IMR-90 (cell line): ENCODE data around the gene GREB1L. TPM values are rescaled to one million over a fixed set of nuclear protein-coding genes. Genes with fewer than 3 reads are reported as not detected.

ENCODE experiments used
- ATAC-seq: fragments of 200-7000 bp; cut with Tn5 transposase; 2 replicates; pipeline ENCODE4 v1.9.1; 2020; ENCODE audit warnings: low read depth, mild to moderate bottlenecking, moderate library complexity
- BruUV-seq: library from RNA; stranded (reverse); fragments of 400-500 nt; replicated peaks from 2 replicates; lab custom pipeline; 2021; lab: Mats Ljungman, UMichigan
- CTCF ChIA-PET: fragments of 300-600 bp; formaldehyde crosslinking; extraction: SDS; loops from one replicate; lab custom pipeline; 2021; ENCODE audit warnings: antibody characterized with exemption; lab: Yijun Ruan, JAX
- POLR2A ChIA-PET: fragments of 300-600 bp; sonication (Branson Sonifier 250); formaldehyde crosslinking; loops from one replicate; lab custom pipeline; 2022; ENCODE audit warnings: antibody characterized with exemption; ENCODE audit not compliant: unreplicated experiment; lab: Charles Lee
- DNase-seq: peaks from one replicate; pipeline ENCODE4 v3.0.0; 2013
- H2AFZ ChIP-seq: replicated peaks from 2 replicates; pipeline ENCODE3; 2013; ENCODE audit warnings: low read length, mild to moderate bottlenecking; ENCODE audit not compliant: poor library complexity
- H2AK5ac ChIP-seq: 2 replicates; pipeline ENCODE4 v1.6.1; 2013; ENCODE audit warnings: low read depth, low read length, inconsistent platforms
- H2AK9ac ChIP-seq: replicated peaks from 2 replicates; pipeline ENCODE3; 2013; ENCODE audit warnings: mild to moderate bottlenecking, low read depth, low read length, moderate library complexity; ENCODE audit not compliant: poor library complexity
- H2BK120ac ChIP-seq: 2 replicates; pipeline ENCODE4 v1.6.1; 2013; ENCODE audit warnings: low read depth, low read length, inconsistent platforms
- H2BK15ac ChIP-seq: 3 replicates; pipeline ENCODE4 v1.6.1; 2013; ENCODE audit warnings: low read depth, low read length, inconsistent platforms
- H2BK20ac ChIP-seq: 2 replicates; pipeline ENCODE4 v1.6.1; 2013; ENCODE audit warnings: low read depth, mild to moderate bottlenecking, inconsistent platforms, low read length, moderate library complexity
- H2BK5ac ChIP-seq: 2 replicates; pipeline ENCODE4 v1.6.1; 2013; ENCODE audit warnings: mild to moderate bottlenecking, low read depth, low read length, inconsistent platforms; ENCODE audit not compliant: poor library complexity, severe bottlenecking
- H3K14ac ChIP-seq: replicated peaks from 2 replicates; pipeline ENCODE4 v1.6.1; 2013; ENCODE audit warnings: low read depth, low read length, inconsistent platforms
- H3K18ac ChIP-seq: 2 replicates; pipeline ENCODE4 v1.6.1; 2013; ENCODE audit warnings: low read depth, low read length, control low read depth
- H3K23ac ChIP-seq: 2 replicates; pipeline ENCODE4 v1.6.1; 2013; ENCODE audit warnings: low read depth, low read length, inconsistent platforms
- H3K27ac ChIP-seq: 2 replicates; pipeline ENCODE4 v1.5.1; 2013; ENCODE audit warnings: mild to moderate bottlenecking, control low read depth, low read length; ENCODE audit not compliant: insufficient read depth
- H3K27me3 ChIP-seq: 2 replicates; pipeline ENCODE4 v1.6.1; 2013; ENCODE audit warnings: low read length; ENCODE audit not compliant: control insufficient read depth, insufficient read depth
- H3K36me3 ChIP-seq: 2 replicates; pipeline ENCODE4 v1.6.1; 2013; ENCODE audit warnings: low read length, mixed read lengths; ENCODE audit not compliant: control insufficient read depth, insufficient read depth
- H3K4ac ChIP-seq: 2 replicates; pipeline ENCODE4 v1.6.1; 2013; ENCODE audit warnings: low read depth, low read length, inconsistent platforms
- H3K4me1 ChIP-seq: 2 replicates; pipeline ENCODE4 v1.6.1; 2013; ENCODE audit warnings: low read length, mixed read lengths; ENCODE audit not compliant: control insufficient read depth, insufficient read depth
- H3K4me2 ChIP-seq: 2 replicates; pipeline ENCODE4 v1.6.1; 2013; ENCODE audit warnings: low read depth, mild to moderate bottlenecking, control low read depth, low read length, moderate library complexity
- H3K4me3 ChIP-seq: 2 replicates; pipeline ENCODE4 v1.5.1; 2013; ENCODE audit warnings: low read depth, mild to moderate bottlenecking, control low read depth, low read length, moderate library complexity; ENCODE audit not compliant: insufficient read depth
- H3K56ac ChIP-seq: 2 replicates; pipeline ENCODE4 v1.6.1; 2013; ENCODE audit warnings: low read length, inconsistent platforms; ENCODE audit not compliant: insufficient read depth; ENCODE audit errors: extremely low read depth
- H3K79me1 ChIP-seq, 2 experiments: 2 replicates each; pipeline ENCODE4 v1.6.1; 2013; ENCODE audit warnings: low read length in 2 of 2, inconsistent platforms in 1 of 2, low read depth in 1 of 2
- H3K9ac ChIP-seq: 2 replicates; pipeline ENCODE4 v1.6.1; 2013; ENCODE audit warnings: low read depth, low read length, control low read depth
- H3K9me1 ChIP-seq: 2 replicates; pipeline ENCODE4 v1.6.1; 2013; ENCODE audit warnings: low read length, inconsistent platforms; ENCODE audit not compliant: insufficient read depth
- H3K9me3 ChIP-seq: 2 replicates; pipeline ENCODE4 v1.6.1; 2013; ENCODE audit warnings: low read length; ENCODE audit not compliant: control insufficient read depth, insufficient read depth
- H4K20me1 ChIP-seq: 2 replicates; pipeline ENCODE4 v1.6.1; 2013; ENCODE audit warnings: low read length, inconsistent platforms; ENCODE audit not compliant: insufficient read depth
- H4K5ac ChIP-seq: 2 replicates; pipeline ENCODE4 v1.6.1; 2013; ENCODE audit warnings: mild to moderate bottlenecking, low read depth, low read length, control low read depth
- H4K8ac ChIP-seq, 2 experiments: 2 replicates each; pipeline ENCODE4 v1.6.1; 2013; ENCODE audit warnings: low read depth in 2 of 2, low read length in 2 of 2, control low read depth in 1 of 2, inconsistent platforms in 1 of 2
- H4K91ac ChIP-seq: 2 replicates; pipeline ENCODE4 v1.6.1; 2013; ENCODE audit warnings: low read depth, low read length, inconsistent platforms; ENCODE audit not compliant: insufficient read depth
- BHLHE40 ChIP-seq: fragments of 150-350 bp; IDR thresholded peaks from 2 replicates; pipeline ENCODE4 v1.6.1; 2016; ENCODE audit warnings: mild to moderate bottlenecking, low read depth, low read length
- CEBPB ChIP-seq: IDR thresholded peaks from 2 replicates; pipeline ENCODE4 v1.6.1; 2012; ENCODE audit warnings: low read depth, low read length, improper control_type of control experiment
- CHD1 ChIP-seq: IDR thresholded peaks from 2 replicates; pipeline ENCODE4 v1.6.1; 2012; ENCODE audit warnings: low read depth, low read length, improper control_type of control experiment
- FOS ChIP-seq: fragments of 150-350 bp; IDR thresholded peaks from 2 replicates; pipeline ENCODE4 v1.6.1; 2016; ENCODE audit warnings: low read depth, low read length
- MAFK ChIP-seq: IDR thresholded peaks from 2 replicates; pipeline ENCODE4 v1.6.1; 2012; ENCODE audit warnings: low read depth, low read length, improper control_type of control experiment
- MAZ ChIP-seq: IDR thresholded peaks from 2 replicates; pipeline ENCODE4 v1.6.1; 2012; ENCODE audit warnings: low read depth, mild to moderate bottlenecking, low read length, improper control_type of control experiment, moderate library complexity, borderline replicate concordance
- MXI1 ChIP-seq: IDR thresholded peaks from 2 replicates; pipeline ENCODE4 v1.6.1; 2012; ENCODE audit warnings: low read depth, mild to moderate bottlenecking, low read length, moderate library complexity, borderline replicate concordance
- NFE2L2 ChIP-seq: fragments of 150-350 bp; IDR thresholded peaks from 2 replicates; pipeline ENCODE4 v1.6.1; 2016; ENCODE audit warnings: low read depth, mild to moderate bottlenecking, low read length
- POLR2A ChIP-seq: IDR thresholded peaks from 2 replicates; pipeline ENCODE4 v1.6.1; 2012; ENCODE audit warnings: mild to moderate bottlenecking, low read depth, low read length
- RAD21 ChIP-seq: IDR thresholded peaks from 2 replicates; pipeline ENCODE4 v1.6.1; 2012; ENCODE audit warnings: low read length, improper control_type of control experiment
- RCOR1 ChIP-seq: IDR thresholded peaks from 2 replicates; pipeline ENCODE4 v1.6.1; 2012; ENCODE audit warnings: mild to moderate bottlenecking, low read length, improper control_type of control experiment; ENCODE audit not compliant: insufficient replicate concordance
- RFX5 ChIP-seq: IDR thresholded peaks from 2 replicates; pipeline ENCODE4 v1.8.0; 2012; ENCODE audit warnings: low read depth, mild to moderate bottlenecking, low read length, moderate library complexity
- SMC3 ChIP-seq: fragments of 150-350 bp; IDR thresholded peaks from 2 replicates; pipeline ENCODE4 v1.6.1; 2016; ENCODE audit warnings: low read depth, mild to moderate bottlenecking, antibody characterized with exemption, low read length, moderate library complexity
- USF2 ChIP-seq: fragments of 150-350 bp; IDR thresholded peaks from 2 replicates; pipeline ENCODE4 v1.6.1; 2017; ENCODE audit warnings: mild to moderate bottlenecking, antibody characterized with exemption, low read length, low read depth
- WGBS, 2 experiments: methylation state at CpG; one replicate each; pipeline versions ENCODE4 v1.1.5 to v1.1.7; 2013; ENCODE audit warnings: missing lambda C conversion rate in 2 of 2; ENCODE audit not compliant: insufficient read length in 1 of 2; ENCODE audit errors: extremely low coverage in 2 of 2; 5-methylcytosine and 5-hydroxymethylcytosine counted together
- dilution Hi-C: fragments of 300-500 bp; cut with HindIII; formaldehyde crosslinking; loops from one replicate; pipeline ENCODE4 v1.14.3; 2018; ENCODE audit warnings: low sequenced_read_pairs; ENCODE audit not compliant: unreplicated experiment
- in situ Hi-C: fragments of 300-500 bp; cut with MboI; formaldehyde crosslinking; loops from 3 replicates; pipeline ENCODE4 v1.14.3; 2019; ENCODE audit warnings: low sequenced_read_pairs, inconsistent platforms, mixed read lengths
- intact Hi-C: fragments of 100-400 bp; cut with micrococcal nuclease; formaldehyde crosslinking; loops from 2 replicates; pipeline ENCODE4 v1.10.0; 2022
- polyA plus RNA-seq, 3 experiments: library from polyadenylated mRNA; depleted of rRNA; stranded (reverse); fragments of >200 nt; gene quantifications; 2 replicates each; pipeline ENCODE4 v1.2.3, GENCODE V29; 2012; ENCODE audit warnings: low replicate concordance in 1 of 3
- total RNA-seq: library from RNA; depleted of rRNA; stranded (reverse); fragments of >200 nt; gene quantifications from 2 replicates; pipeline ENCODE4 v1.2.3, GENCODE V29; 2012
- TF ChIP-seq, protein P1 (sequence below): conservative IDR thresholded peaks from 2 replicates; pipeline ENCODE4 v1.5.1; 2012; ENCODE audit warnings: mild to moderate bottlenecking, low read depth, low read length, improper control_type of control experiment
- TF ChIP-seq, protein P2 (sequence below): fragments of 150-350 bp; IDR thresholded peaks from 2 replicates; pipeline ENCODE4 v1.6.1; 2016; ENCODE audit warnings: low read depth, mild to moderate bottlenecking, low read length, moderate library complexity, borderline replicate concordance

Gene GREB1L
- total and polyA plus RNA-seq, 2 of the 4 experiments (the other 2 are of a cell fraction): under 0.01 to 0.02 TPM

GRCh38 chr18:21344860-21345259, 102.8 kb downstream of the GREB1L start:
- Histone ChIP-seq H2AFZ (no peak overlapping the region), H4K5ac (no peak overlapping the region), H2BK120ac (no peak overlapping the region), H3K18ac (no peak overlapping the region), H2AK5ac (no peak overlapping the region), H3K14ac (no peak overlapping the region), H4K20me1 (no peaks in the 10 kb centered on the region), H3K36me3 (no peaks in the 10 kb centered on the region), H3K4me2 (no peak overlapping the region), H2BK20ac (no peak overlapping the region), H3K79me1 (no peaks in the 10 kb centered on the region), H4K8ac (no peak overlapping the region), H3K27me3 (peaks cover 8% of the 10 kb centered on the region), H2AK9ac (no peak overlapping the region), H3K4me1 (no peaks in the 10 kb centered on the region), H3K9me1 (no peaks in the 10 kb centered on the region), H3K4me3 (no peak overlapping the region), H2BK15ac (no peak overlapping the region), H4K91ac (no peak overlapping the region), H2BK5ac (no peak overlapping the region), H3K9me3 (no peaks in the 10 kb centered on the region), H3K4ac (no peak overlapping the region), H3K23ac (no peak overlapping the region), H3K56ac (no peak overlapping the region), H3K9ac (no peak overlapping the region), H3K27ac (no peak overlapping the region)
- intact Hi-C loops (no loop called here), in situ Hi-C loops (no loop called here), dilution Hi-C loops (no loop called here)
- no TSS peak for BruUV-seq
- ATAC-seq: no peak
- no peak for TF ChIP-seq USF2
- TF ChIP-seq RFX5: no peak
- TF ChIP-seq, protein P1, sequence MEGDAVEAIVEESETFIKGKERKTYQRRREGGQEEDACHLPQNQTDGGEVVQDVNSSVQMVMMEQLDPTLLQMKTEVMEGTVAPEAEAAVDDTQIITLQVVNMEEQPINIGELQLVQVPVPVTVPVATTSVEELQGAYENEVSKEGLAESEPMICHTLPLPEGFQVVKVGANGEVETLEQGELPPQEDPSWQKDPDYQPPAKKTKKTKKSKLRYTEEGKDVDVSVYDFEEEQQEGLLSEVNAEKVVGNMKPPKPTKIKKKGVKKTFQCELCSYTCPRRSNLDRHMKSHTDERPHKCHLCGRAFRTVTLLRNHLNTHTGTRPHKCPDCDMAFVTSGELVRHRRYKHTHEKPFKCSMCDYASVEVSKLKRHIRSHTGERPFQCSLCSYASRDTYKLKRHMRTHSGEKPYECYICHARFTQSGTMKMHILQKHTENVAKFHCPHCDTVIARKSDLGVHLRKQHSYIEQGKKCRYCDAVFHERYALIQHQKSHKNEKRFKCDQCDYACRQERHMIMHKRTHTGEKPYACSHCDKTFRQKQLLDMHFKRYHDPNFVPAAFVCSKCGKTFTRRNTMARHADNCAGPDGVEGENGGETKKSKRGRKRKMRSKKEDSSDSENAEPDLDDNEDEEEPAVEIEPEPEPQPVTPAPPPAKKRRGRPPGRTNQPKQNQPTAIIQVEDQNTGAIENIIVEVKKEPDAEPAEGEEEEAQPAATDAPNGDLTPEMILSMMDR: no peak
- no peak for TF ChIP-seq MAFK
- TF ChIP-seq MAZ: no peak
- no peak for TF ChIP-seq RAD21
- no peak for TF ChIP-seq RCOR1
- TF ChIP-seq CEBPB: no peak
- no peak for TF ChIP-seq SMC3
- no peak for TF ChIP-seq MXI1
- TF ChIP-seq POLR2A: no peak
- TF ChIP-seq, protein P2, sequence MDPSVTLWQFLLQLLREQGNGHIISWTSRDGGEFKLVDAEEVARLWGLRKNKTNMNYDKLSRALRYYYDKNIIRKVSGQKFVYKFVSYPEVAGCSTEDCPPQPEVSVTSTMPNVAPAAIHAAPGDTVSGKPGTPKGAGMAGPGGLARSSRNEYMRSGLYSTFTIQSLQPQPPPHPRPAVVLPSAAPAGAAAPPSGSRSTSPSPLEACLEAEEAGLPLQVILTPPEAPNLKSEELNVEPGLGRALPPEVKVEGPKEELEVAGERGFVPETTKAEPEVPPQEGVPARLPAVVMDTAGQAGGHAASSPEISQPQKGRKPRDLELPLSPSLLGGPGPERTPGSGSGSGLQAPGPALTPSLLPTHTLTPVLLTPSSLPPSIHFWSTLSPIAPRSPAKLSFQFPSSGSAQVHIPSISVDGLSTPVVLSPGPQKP: no peak
- TF ChIP-seq BHLHE40: no peak
- no peak for TF ChIP-seq FOS
- no peak for TF ChIP-seq NFE2L2
- no peak for TF ChIP-seq CHD1
- no CpG with 5 or more reads among the region's 1 CpG for WGBS, 2 experiments
- no peak for DNase-seq
- ChIA-PET CTCF (no interaction called here), POLR2A (no interaction called here)
